ENCODE results near the gene SMARCE1. TPM values are rescaled to one million over a fixed set of nuclear protein-coding genes. Genes with fewer than 3 reads are reported as not detected.

Gene SMARCE1
- total RNA-seq, 2 experiments from 2014 or later = 90.7 to 110 TPM

DNA sequence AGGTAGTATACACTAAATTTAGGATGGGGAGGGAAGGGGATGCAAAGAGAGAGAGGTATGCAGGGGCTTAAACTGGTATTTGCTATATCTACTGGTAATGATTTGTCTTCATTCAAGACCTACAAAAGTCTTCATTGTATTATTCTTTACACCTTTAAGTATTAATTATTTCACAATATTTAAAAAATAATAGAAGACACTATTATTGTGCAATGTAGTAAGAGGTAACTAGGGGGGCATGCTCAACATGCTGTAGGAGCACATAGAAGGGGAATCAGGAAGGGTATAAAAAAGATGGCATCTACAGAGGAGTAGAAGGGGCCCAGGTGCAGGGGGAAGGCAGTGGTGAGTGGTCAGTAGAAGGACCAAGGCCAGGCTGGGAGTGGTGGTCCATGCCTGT, 67.5 kb downstream of the SMARCE1 start:
- CTCF ChIA-PET = interaction anchor here (2.8 kb wide), 1 partner anchor 20 kb away, joined by 9 read pairs; no protein-coding TSS in a partner anchor
- DNase-seq (no peak), ATAC-seq (no peak)
- H3K4me3 Mint-ChIP-seq = no peak overlapping the region
- H3K9me3 Mint-ChIP-seq (ENCODE audit: low read depth) = peaks cover 9% of the 10 kb centered on the region
- H3K27me3 Mint-ChIP-seq = no peaks in the 10 kb centered on the region
- H3K36me3 Mint-ChIP-seq = peaks cover 29% of the 10 kb centered on the region
- H3K4me1 Mint-ChIP-seq = peaks cover 55% of the 10 kb centered on the region
- H3K27ac Mint-ChIP-seq = no peak overlapping the region

DNA sequence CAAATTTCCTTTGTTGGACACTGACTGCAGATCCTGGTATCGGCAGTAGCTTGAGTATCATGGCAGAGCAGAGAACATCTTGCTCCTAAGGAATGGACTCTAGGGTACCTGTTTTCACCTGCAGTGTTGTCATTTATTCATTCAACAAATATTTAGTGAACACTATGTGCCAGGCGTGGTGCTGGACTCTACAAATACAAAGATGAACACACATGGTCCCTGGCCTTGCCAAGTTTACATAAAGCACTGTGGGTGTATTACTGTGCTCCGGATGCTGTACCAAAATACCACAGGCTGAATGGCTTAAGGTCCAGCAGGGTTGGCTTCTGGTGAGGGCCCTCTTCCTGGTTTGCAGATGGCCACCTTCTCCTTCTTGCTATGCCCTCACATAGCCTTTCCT, 68.1 kb downstream of the SMARCE1 start:
- Mint-ChIP-seq H3K27ac (no peak overlapping the region), H3K4me1 (peaks cover 55% of the 10 kb centered on the region), H3K27me3 (no peaks in the 10 kb centered on the region), H3K36me3 (peaks cover 29% of the 10 kb centered on the region), H3K9me3 (ENCODE audit: low read depth) (peaks cover 4% of the 10 kb centered on the region), H3K4me3 (no peak overlapping the region)
- no peak for DNase-seq
- CTCF ChIA-PET = no interaction called here
- no peak for ATAC-seq

DNA sequence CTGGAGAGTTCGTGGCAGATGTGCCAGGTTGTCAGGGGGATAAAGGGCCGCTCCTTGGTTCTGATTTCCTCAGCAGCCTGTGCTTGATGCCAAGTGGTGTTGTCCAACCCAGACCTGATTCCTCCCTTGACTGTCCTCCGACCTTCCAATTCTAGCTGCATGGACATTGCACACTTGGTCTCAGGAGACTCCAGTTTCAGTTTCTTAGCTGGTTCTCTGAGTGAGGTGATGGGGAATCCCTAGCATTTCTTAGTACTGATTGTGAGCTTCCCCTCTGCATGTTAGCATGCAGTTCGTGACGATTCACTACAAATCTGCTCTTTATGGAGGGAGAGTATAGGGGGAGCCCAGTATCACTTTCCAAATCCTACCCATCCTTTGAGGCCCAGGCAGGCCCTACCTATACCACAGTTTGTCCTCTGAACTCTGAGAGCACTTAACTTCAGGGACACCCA, 70.0 kb downstream of the SMARCE1 start:
- peaks cover 44% of the 10 kb centered on the region for H3K4me1 Mint-ChIP-seq
- H3K27ac Mint-ChIP-seq = peak overlapping the region; percentile 44
- DNase-seq = no peak

DNA sequence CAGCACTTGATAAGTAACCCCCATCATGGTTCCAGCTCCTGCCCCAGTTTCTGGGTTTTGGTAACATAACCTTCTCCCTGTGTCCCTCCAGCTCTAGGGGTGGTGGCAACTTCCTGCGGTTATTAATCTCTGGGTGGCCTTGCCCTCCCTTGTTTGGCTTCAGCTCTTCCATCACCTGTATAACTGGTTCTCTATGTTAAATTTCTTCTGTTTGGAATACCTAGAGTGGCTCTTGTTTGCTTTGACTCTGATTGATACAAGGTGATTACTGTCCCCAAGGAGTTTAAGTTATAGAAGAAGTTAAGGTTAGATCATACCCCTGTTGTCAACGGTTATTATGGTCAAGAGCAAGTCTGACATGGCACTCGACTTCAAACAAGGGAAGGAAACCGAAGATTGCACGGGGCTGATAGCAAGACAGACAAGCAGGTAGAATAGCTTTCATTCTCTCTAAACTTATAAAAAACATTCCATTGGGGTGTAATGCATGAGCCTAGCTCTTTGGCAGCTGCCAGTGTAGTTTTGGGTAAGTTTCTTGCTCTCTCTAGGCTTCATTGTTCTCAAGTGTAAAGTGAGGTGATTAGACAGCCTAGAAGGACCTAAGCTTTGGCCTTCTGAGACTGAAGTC, 71.4 kb downstream of the SMARCE1 start:
- no peak for DNase-seq
- no peak for ATAC-seq
- Mint-ChIP-seq H3K4me3 (no peak overlapping the region), H3K9me3 (ENCODE audit: low read depth) (peaks cover 23% of the 10 kb centered on the region), H3K27me3 (peaks cover 11% of the 10 kb centered on the region), H3K4me1 (peaks cover 30% of the 10 kb centered on the region), H3K36me3 (peaks cover 45% of the 10 kb centered on the region), H3K27ac (no peak overlapping the region)
- CTCF ChIA-PET = interaction anchor here (0.8 to 3.0 kb wide), 3 partner anchors 12 to 39 kb away, joined by 3 to 8 read pairs (median 8); partner anchors contain the start of gene CCR7

More for the DNA sequence above, 70.0 kb downstream of the SMARCE1 start:
- peaks cover 12% of the 10 kb centered on the region for H3K9me3 Mint-ChIP-seq (ENCODE audit: low read depth)
- H3K4me3 Mint-ChIP-seq = no peak overlapping the region
- CTCF ChIA-PET = interaction anchor here (0.7 to 2.8 kb wide), 10 partner anchors 10 to 1071 kb away, joined by 3 to 13 read pairs (median 3); no protein-coding TSS in a partner anchor
- H3K27me3 Mint-ChIP-seq = no peaks in the 10 kb centered on the region
- peaks cover 32% of the 10 kb centered on the region for H3K36me3 Mint-ChIP-seq
- peak; percentile 72 for ATAC-seq

Other genes starting within 250 kb of the SMARCE1 start
- 100 to 1,000 TPM; 310 to 347 TPM for gene TOP2A, start 229.9 kb downstream of the SMARCE1 start, total RNA-seq
- gene IGFBP4, start 204.4 kb downstream of the SMARCE1 start, total RNA-seq = 1 to 10 TPM; 3.4 to 5.9 TPM
- 1 to 10 TPM; 4.2 to 5.8 TPM for gene TNS4, start 146.2 kb downstream of the SMARCE1 start, total RNA-seq
- gene CCR7, start 82.3 kb downstream of the SMARCE1 start, total RNA-seq = 10 to 100 TPM; 43.5 to 83.9 TPM
- gene KRT222, start 17.4 kb upstream of the SMARCE1 start, total RNA-seq = not detected
- not detected for gene KRT24, start 55.9 kb upstream of the SMARCE1 start, total RNA-seq
- not detected for gene KRT25, start 107.5 kb upstream of the SMARCE1 start, total RNA-seq
- gene KRT26, start 124.4 kb upstream of the SMARCE1 start, total RNA-seq = not detected
- gene KRT27, start 134.7 kb upstream of the SMARCE1 start, total RNA-seq = not detected
- gene KRT28, start 152.1 kb upstream of the SMARCE1 start, total RNA-seq = not detected
- gene KRT10, start 174.8 kb upstream of the SMARCE1 start, total RNA-seq = 10 to 100 TPM; 19.2 to 33.7 TPM
- gene KRT12, start 219.4 kb upstream of the SMARCE1 start, total RNA-seq = not detected
- not detected for gene KRT20, start 237.4 kb upstream of the SMARCE1 start, total RNA-seq

All from activated CD8-positive, alpha-beta memory T cell treated with anti-CD3 and anti-CD28 coated beads, Interleukin-2, amount 10 ng/mL, durations not matched to agents 7 days and 5 days (primary cell).